Measurements from ENCODE around the gene PLA2G2A. TPM values are rescaled to one million over a fixed set of nuclear protein-coding genes. Genes with fewer than 3 reads are reported as not detected.

The PLA2G2A gene
- total RNA-seq, 4 donors from 2014 or later, result 6.4 to 69.0 (median 26.7) TPM

DNA sequence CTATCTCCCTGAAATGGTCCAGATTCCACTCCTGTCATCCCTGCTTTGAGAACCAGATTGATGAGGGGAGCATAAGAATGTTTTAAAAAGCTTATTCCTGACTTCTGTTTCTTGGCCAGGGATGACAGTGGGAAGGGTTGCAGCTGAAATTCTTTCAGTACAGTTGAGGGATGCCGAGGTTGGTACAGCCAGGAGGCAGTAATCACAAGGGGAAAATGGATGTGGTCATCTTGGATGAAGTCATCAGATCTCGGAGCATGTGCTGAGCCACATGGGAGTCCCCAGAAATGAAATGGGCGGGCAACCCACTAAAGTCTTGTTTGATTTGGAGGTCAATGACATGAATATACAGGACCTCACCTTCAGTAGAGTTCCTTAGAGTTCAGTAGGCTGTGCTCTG is 37.3 kb downstream of the PLA2G2A start:
- Histone ChIP-seq H3K9me3 (no peaks in the 10 kb centered on the region), H3K27ac (no peak overlapping the region), H3K36me3 (no peaks in the 10 kb centered on the region), H3K27me3 (no peaks in the 10 kb centered on the region), H3K4me1 (no peaks in the 10 kb centered on the region), H3K4me3 (no peak overlapping the region)
- DNase-seq (ENCODE audit: low spot score in 2 of 2), result no peak
- WGBS, result 64% methylated on average over 3 of the region's 3 CpGs
- TF ChIP-seq, protein P1, sequence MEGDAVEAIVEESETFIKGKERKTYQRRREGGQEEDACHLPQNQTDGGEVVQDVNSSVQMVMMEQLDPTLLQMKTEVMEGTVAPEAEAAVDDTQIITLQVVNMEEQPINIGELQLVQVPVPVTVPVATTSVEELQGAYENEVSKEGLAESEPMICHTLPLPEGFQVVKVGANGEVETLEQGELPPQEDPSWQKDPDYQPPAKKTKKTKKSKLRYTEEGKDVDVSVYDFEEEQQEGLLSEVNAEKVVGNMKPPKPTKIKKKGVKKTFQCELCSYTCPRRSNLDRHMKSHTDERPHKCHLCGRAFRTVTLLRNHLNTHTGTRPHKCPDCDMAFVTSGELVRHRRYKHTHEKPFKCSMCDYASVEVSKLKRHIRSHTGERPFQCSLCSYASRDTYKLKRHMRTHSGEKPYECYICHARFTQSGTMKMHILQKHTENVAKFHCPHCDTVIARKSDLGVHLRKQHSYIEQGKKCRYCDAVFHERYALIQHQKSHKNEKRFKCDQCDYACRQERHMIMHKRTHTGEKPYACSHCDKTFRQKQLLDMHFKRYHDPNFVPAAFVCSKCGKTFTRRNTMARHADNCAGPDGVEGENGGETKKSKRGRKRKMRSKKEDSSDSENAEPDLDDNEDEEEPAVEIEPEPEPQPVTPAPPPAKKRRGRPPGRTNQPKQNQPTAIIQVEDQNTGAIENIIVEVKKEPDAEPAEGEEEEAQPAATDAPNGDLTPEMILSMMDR (IDR thresholded peaks at IDR 0.05), result no peak
- TF ChIP-seq POLR2AphosphoS5 (IDR thresholded peaks at IDR 0.05) (no peak), POLR2A (IDR thresholded peaks at IDR 0.05) (no peak), EP300 (IDR thresholded peaks at IDR 0.05) (no peak)

- Histone ChIP-seq H3K4me3 (no peak overlapping the region), H3K4me1 (no peaks in the 10 kb centered on the region), H3K27me3 (no peaks in the 10 kb centered on the region), H3K36me3 (no peaks in the 10 kb centered on the region), H3K9me3 (no peaks in the 10 kb centered on the region), H3K27ac (no peak overlapping the region)
- TF ChIP-seq, protein P1 (IDR thresholded peaks at IDR 0.05), result no peak
- TF ChIP-seq POLR2AphosphoS5 (IDR thresholded peaks at IDR 0.05), result no peak
- no peak for TF ChIP-seq EP300 (IDR thresholded peaks at IDR 0.05)
- TF ChIP-seq POLR2A (IDR thresholded peaks at IDR 0.05), result no peak
- 82% methylated on average over 3 of the region's 3 CpGs for WGBS
- no peak for DNase-seq (ENCODE audit: low spot score in 2 of 2)
Observed at GRCh38 chr1:19941206-19941568, 38.2 kb downstream of the PLA2G2A start.

DNA sequence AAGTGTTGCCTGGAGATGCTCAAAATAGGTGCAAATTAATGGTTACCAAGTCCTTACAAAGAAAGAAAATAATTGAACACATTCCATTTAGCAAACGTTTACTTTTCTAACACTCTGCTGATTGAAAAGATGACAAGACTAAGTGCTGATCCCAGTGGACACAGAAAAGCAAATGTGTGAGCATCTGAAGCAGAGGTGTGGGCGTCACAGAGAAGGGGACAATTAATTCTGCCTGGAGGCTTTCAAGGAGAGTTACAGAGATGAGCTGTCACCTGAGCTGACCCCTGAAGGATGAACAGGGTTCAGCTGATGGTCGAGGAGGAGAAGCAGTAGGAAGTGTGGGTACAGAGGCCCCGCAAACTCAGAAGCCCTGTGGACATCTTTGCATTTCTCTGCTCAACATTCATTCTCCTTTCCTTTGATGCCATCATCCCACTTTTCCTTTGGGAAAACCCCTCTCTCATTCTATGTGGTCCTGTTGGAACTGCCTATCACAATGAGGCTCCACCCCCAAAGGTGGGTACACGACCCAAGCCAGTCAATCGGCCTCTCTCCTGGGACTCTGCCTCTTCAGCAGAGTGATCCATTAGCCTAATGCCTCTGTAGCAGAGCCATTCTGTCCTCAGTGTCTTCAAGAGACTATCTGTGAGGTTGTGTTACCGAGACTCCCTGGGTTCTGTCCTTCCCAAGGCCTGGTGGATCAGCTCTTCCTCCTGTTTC is 38.8 kb downstream of the PLA2G2A start:
- no peak for DNase-seq (ENCODE audit: low spot score in 2 of 2)
- Histone ChIP-seq H3K4me3 (no peak overlapping the region), H3K9me3 (no peaks in the 10 kb centered on the region), H3K27me3 (no peaks in the 10 kb centered on the region), H3K36me3 (no peaks in the 10 kb centered on the region), H3K27ac (no peak overlapping the region), H3K4me1 (no peaks in the 10 kb centered on the region)
- WGBS, result 65% methylated on average over 7 of the region's 7 CpGs
- TF ChIP-seq EP300 (IDR thresholded peaks at IDR 0.05), result no peak
- TF ChIP-seq POLR2AphosphoS5 (IDR thresholded peaks at IDR 0.05), result no peak
- no peak for TF ChIP-seq POLR2A (IDR thresholded peaks at IDR 0.05)
- TF ChIP-seq, protein P1 (IDR thresholded peaks at IDR 0.05), result no peak

- WGBS, result 94% methylated on average over 1 of the region's 1 CpG
- no peaks in the 10 kb centered on the region for H3K27me3 ChIP-seq
- no peak for DNase-seq (ENCODE audit: low spot score in 2 of 2)
- no peak for TF ChIP-seq POLR2A (IDR thresholded peaks at IDR 0.05)
- no peak for TF ChIP-seq POLR2AphosphoS5 (IDR thresholded peaks at IDR 0.05)
- TF ChIP-seq, protein P1 (IDR thresholded peaks at IDR 0.05), result no peak
- TF ChIP-seq EP300 (IDR thresholded peaks at IDR 0.05), result no peak
- H3K4me3 ChIP-seq, result no peak overlapping the region
- no peaks in the 10 kb centered on the region for H3K36me3 ChIP-seq
- no peaks in the 10 kb centered on the region for H3K9me3 ChIP-seq
- H3K4me1 ChIP-seq, result no peaks in the 10 kb centered on the region
- no peak overlapping the region for H3K27ac ChIP-seq
Observed at GRCh38 chr1:19938472-19938871, 40.9 kb downstream of the PLA2G2A start.

DNA sequence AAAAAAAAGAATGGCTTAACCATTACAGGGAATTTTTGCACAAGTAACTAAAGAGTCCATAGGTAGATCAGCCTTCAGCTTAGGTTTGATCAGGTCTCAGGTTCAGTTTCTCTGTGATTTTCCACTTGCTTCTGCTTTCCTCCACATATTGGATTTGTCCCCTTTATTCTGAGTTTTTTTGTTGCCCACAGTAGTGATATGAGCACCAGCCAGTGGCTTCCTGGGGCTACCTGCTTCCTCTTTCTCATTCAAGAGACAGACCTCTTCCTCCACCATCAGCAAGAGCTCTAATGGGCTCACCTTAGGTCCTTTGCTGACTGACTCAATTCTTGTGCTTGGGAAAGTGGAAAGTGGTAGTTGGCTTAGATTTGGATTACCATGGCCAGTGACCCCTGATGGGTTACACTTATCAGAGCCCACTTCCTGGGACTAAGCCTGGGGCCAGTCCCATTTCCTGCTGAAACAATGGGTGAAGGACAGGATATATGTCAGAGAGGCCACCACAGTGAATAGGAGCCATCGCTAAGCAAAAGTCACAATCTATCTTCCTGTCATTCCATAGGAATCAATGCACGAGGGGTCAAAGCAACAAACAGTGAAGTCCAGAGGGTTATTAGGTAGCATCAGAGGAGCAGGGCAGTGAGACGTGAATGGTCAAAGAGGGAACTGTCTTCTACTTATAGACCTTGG is 43.2 kb downstream of the PLA2G2A start:
- TF ChIP-seq POLR2A (IDR thresholded peaks at IDR 0.05) (no peak), POLR2AphosphoS5 (IDR thresholded peaks at IDR 0.05) (no peak), EP300 (IDR thresholded peaks at IDR 0.05) (no peak)
- TF ChIP-seq, protein P1 (IDR thresholded peaks at IDR 0.05), result no peak

More for the DNA sequence above, 43.2 kb downstream of the PLA2G2A start:
- no peak overlapping the region for H3K27ac ChIP-seq
- H3K4me3 ChIP-seq, result no peak overlapping the region
- no peak for DNase-seq (ENCODE audit: low spot score in 2 of 2)
- no peaks in the 10 kb centered on the region for H3K4me1 ChIP-seq
- H3K27me3 ChIP-seq, result no peaks in the 10 kb centered on the region
- no peaks in the 10 kb centered on the region for H3K36me3 ChIP-seq
- WGBS, result 75% methylated on average over 3 of the region's 3 CpGs
- peaks cover 4% of the 10 kb centered on the region for H3K9me3 ChIP-seq

Measured in suprapubic skin (tissue), 4 donors.